ENCODE results near the gene RSU1.

The RSU1 gene

DNA sequence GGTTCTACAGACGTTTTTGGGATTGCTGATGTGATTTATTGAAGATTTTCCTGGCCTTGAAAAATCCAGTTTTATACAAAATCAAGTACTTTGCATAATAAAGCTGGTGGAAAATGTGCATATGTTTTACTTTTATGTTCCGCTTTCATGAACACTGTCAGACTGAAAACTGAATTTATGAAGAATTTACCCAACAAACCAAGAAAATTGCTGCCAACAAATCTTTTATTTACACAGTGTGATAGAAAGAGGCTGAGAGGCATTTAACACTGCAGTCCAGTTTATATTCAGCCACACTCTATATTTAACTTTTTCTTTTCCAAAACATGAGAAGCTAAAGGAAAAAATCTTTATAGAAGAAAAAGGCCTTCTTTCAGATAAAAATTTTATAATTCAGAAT, 35.4 kb upstream of the RSU1 start:
- Histone ChIP-seq H4K20me1 (ENCODE audit: insufficient read depth, low read length) (no peaks in the 10 kb centered on the region), H3K79me2 (ENCODE audit: insufficient read depth, low read length) (no peaks in the 10 kb centered on the region), H3F3A (ENCODE audit: insufficient read depth, low read length) (no peaks in the 10 kb centered on the region), H3K4me2 (ENCODE audit: low read length) (no peak overlapping the region), H2AFZ (ENCODE audit: low read length) (no peak overlapping the region), H3K9ac (ENCODE audit: low read length) (no peak overlapping the region), H3K9me2 (ENCODE audit: low read depth, low read length) (no peaks in the 10 kb centered on the region), H3K9me3 (ENCODE audit: low read length) (no peaks in the 10 kb centered on the region), H3K4me3 (ENCODE audit: low read depth, low read length, poor library complexity, severe bottlenecking) (no peak overlapping the region), H3K27ac (ENCODE audit: low read depth, low read length, poor library complexity, severe bottlenecking) (no peak overlapping the region), H3K4me1 (ENCODE audit: insufficient read depth, low read length, severe bottlenecking) (no peaks in the 10 kb centered on the region), H3K27me3 (ENCODE audit: insufficient read depth, low read length) (no peaks in the 10 kb centered on the region), H3K36me3 (ENCODE audit: insufficient read depth, low read length) (no peaks in the 10 kb centered on the region)
- TF ChIP-seq EZH2 (IDR thresholded peaks at IDR 0.05; ENCODE audit: borderline replicate concordance, low read length): no peak
- TF ChIP-seq CTCF (IDR thresholded peaks at IDR 0.05; ENCODE audit: low read length): no peak

DNA sequence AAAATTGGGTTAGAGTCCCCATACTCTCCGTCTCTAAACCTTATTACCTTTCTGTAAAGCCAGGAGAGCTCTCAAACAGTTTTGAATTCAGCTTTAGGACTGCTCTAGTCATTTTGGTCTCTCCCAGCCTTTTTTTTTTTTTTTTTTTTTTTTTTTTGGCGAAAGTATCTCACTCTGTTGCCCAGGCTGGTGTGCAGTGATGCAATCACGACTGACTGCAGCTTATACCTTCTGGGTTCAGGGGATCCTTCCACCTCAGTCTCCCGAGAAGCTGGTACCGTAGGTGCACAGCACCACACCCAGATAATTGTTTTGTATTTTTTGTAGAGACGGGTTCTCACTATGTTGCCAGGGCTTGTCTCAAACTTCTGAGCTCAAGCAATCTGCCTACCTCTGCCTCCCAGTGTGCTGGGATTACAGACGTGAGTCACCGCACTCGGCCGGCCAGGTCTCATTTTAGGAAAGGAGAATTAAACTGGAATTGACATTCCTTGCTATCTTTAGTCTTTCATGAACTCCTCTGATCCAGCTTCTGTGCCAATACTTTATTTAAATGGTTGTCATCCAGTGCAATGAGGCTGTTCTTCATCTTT, 31.4 kb upstream of the RSU1 start:
- Histone ChIP-seq H3F3A (ENCODE audit: insufficient read depth, low read length) (no peaks in the 10 kb centered on the region), H2AFZ (ENCODE audit: low read length) (no peak overlapping the region), H3K27ac (ENCODE audit: low read depth, low read length, poor library complexity, severe bottlenecking) (no peak overlapping the region)

DNA sequence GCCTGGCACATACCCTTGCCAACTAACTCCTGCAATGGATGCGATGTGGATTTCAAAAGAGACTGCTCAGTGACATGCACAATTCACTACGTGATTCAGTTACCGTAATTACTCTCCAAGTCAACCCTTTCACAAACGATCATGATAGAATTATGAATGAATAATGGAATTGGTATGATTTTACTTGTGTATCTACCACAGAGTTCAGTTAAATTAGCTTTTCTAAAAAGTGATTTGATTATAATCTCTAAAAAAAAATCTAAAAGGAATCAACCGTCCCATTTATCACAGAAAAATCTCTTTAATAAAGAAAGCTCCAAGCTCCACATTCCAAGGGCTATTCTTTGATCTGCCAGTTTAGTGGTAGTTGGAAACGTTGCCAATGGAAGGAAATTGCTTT, 30.4 kb upstream of the RSU1 start:
- H3K4me2 ChIP-seq (ENCODE audit: low read length): no peak overlapping the region
- no peaks in the 10 kb centered on the region for H3F3A ChIP-seq (ENCODE audit: insufficient read depth, low read length)
- no peaks in the 10 kb centered on the region for H4K20me1 ChIP-seq (ENCODE audit: insufficient read depth, low read length)
- no peaks in the 10 kb centered on the region for H3K27me3 ChIP-seq (ENCODE audit: insufficient read depth, low read length)
- H3K79me2 ChIP-seq (ENCODE audit: insufficient read depth, low read length): no peaks in the 10 kb centered on the region
- H3K9ac ChIP-seq (ENCODE audit: low read length): no peak overlapping the region
- TF ChIP-seq CTCF (IDR thresholded peaks at IDR 0.05; ENCODE audit: low read length) (no peak), EZH2 (IDR thresholded peaks at IDR 0.05; ENCODE audit: borderline replicate concordance, low read length) (no peak)
- no peaks in the 10 kb centered on the region for H3K9me2 ChIP-seq (ENCODE audit: low read depth, low read length)
- no peak overlapping the region for H3K4me3 ChIP-seq (ENCODE audit: low read depth, low read length, poor library complexity, severe bottlenecking)
- no peaks in the 10 kb centered on the region for H3K9me3 ChIP-seq (ENCODE audit: low read length)
- no peaks in the 10 kb centered on the region for H3K4me1 ChIP-seq (ENCODE audit: insufficient read depth, low read length, severe bottlenecking)
- no peak overlapping the region for H2AFZ ChIP-seq (ENCODE audit: low read length)
- no peaks in the 10 kb centered on the region for H3K36me3 ChIP-seq (ENCODE audit: insufficient read depth, low read length)
- no peak overlapping the region for H3K27ac ChIP-seq (ENCODE audit: low read depth, low read length, poor library complexity, severe bottlenecking)

More for the DNA sequence above, 31.4 kb upstream of the RSU1 start:
- no peaks in the 10 kb centered on the region for H3K9me2 ChIP-seq (ENCODE audit: low read depth, low read length)
- TF ChIP-seq EZH2 (IDR thresholded peaks at IDR 0.05; ENCODE audit: borderline replicate concordance, low read length) (no peak), CTCF (IDR thresholded peaks at IDR 0.05; ENCODE audit: low read length) (no peak)
- no peaks in the 10 kb centered on the region for H4K20me1 ChIP-seq (ENCODE audit: insufficient read depth, low read length)
- no peaks in the 10 kb centered on the region for H3K9me3 ChIP-seq (ENCODE audit: low read length)
- H3K79me2 ChIP-seq (ENCODE audit: insufficient read depth, low read length): no peaks in the 10 kb centered on the region
- no peaks in the 10 kb centered on the region for H3K4me1 ChIP-seq (ENCODE audit: insufficient read depth, low read length, severe bottlenecking)
- H3K4me3 ChIP-seq (ENCODE audit: low read depth, low read length, poor library complexity, severe bottlenecking): no peak overlapping the region
- no peak overlapping the region for H3K9ac ChIP-seq (ENCODE audit: low read length)
- H3K36me3 ChIP-seq (ENCODE audit: insufficient read depth, low read length): no peaks in the 10 kb centered on the region
- no peaks in the 10 kb centered on the region for H3K27me3 ChIP-seq (ENCODE audit: insufficient read depth, low read length)
- H3K4me2 ChIP-seq (ENCODE audit: low read length): no peak overlapping the region

All from OCI-LY1 (cell line).